Stimulated activated CD4-positive, alpha-beta T cell treated with anti-CD3 and anti-CD28 coated beads, Interleukin-1b, Interleukin-23, amount 100 ng/mL, for 24 hours (primary cell): Measurements from ENCODE around the gene MATN1.
"Not testable (repeated sequence)": the region's sequence is repeated elsewhere in the genome, so short reads cannot be mapped to it uniquely, and the experiment has no call there.

Source experiments
- DNase-seq, 4 experiments: peaks; one replicate each; pipeline ENCODE4 v3.0.0-alpha.2; 2020; ENCODE audit warnings: low read depth in 4 of 4, low spot score in 1 of 4

The MATN1 gene

GRCh38 chr1:30698401-30698981 lies 24.9 kb downstream of the MATN1 start:
- no peak for DNase-seq

- DNase-seq, result no peak
Observed at GRCh38 chr1:30697571-30698376, 25.6 kb downstream of the MATN1 start.

GRCh38 chr1:30696831-30697230 lies 26.6 kb downstream of the MATN1 start:
- DNase-seq, result no peak

- DNase-seq, result no peak
Observed at GRCh38 chr1:30695439-30695841, 27.9 kb downstream of the MATN1 start.

GRCh38 chr1:30694280-30695175 lies 28.9 kb downstream of the MATN1 start:
- no peak for DNase-seq

- no peak for DNase-seq
Observed at GRCh38 chr1:30693822-30694221, 29.6 kb downstream of the MATN1 start.

- no peak for DNase-seq
Observed at GRCh38 chr1:30693366-30693765, 30.0 kb downstream of the MATN1 start.

- DNase-seq, result no peak
Observed at GRCh38 chr1:30692948-30693301, 30.5 kb downstream of the MATN1 start.

GRCh38 chr1:30692201-30692947 lies 31.0 kb downstream of the MATN1 start:
- DNase-seq, result no peak

- DNase-seq, result no peak
Observed at GRCh38 chr1:30691480-30691879, 31.9 kb downstream of the MATN1 start.

GRCh38 chr1:30689901-30690645 lies 33.3 kb downstream of the MATN1 start:
- no peak for DNase-seq

GRCh38 chr1:30688920-30689794 lies 34.2 kb downstream of the MATN1 start:
- no peak for DNase-seq

GRCh38 chr1:30688516-30688915 lies 34.9 kb downstream of the MATN1 start:
- DNase-seq, result not testable (repeated sequence)

GRCh38 chr1:30687886-30688285 lies 35.5 kb downstream of the MATN1 start:
- no peak for DNase-seq

GRCh38 chr1:30686236-30686935 lies 37.0 kb downstream of the MATN1 start:
- no peak for DNase-seq

- no peak for DNase-seq
Observed at GRCh38 chr1:30685796-30686165, 37.6 kb downstream of the MATN1 start.

- DNase-seq, result no peak
Observed at GRCh38 chr1:30684881-30685795, 38.2 kb downstream of the MATN1 start.

- no peak for DNase-seq
Observed at GRCh38 chr1:30684259-30684658, 39.1 kb downstream of the MATN1 start.
